OCI-LY7 (cell line): ENCODE measurements around the gene HVCN1. TPM values are rescaled to one million over a fixed set of nuclear protein-coding genes. Genes with fewer than 3 reads are reported as not detected.

Experiments used
- BruUV-seq: library from RNA; stranded (reverse); fragments of 400-500 nt; replicated peaks from 2 replicates; lab custom pipeline; 2021; lab: Mats Ljungman, UMichigan
- CTCF ChIA-PET: fragments of 300-600 bp; sonication (Branson Sonifier 250); formaldehyde crosslinking; loops from one replicate; lab custom pipeline; 2022; ENCODE audit warnings: antibody characterized with exemption; ENCODE audit not compliant: unreplicated experiment; lab: Charles Lee
- POLR2A ChIA-PET: fragments of 300-600 bp; sonication (Branson Sonifier 250); formaldehyde crosslinking; loops from one replicate; lab custom pipeline; 2022; ENCODE audit warnings: antibody characterized with exemption; lab: Charles Lee
- DNase-seq: peaks from one replicate; pipeline ENCODE4 v3.0.0-alpha.2; 2015; ENCODE audit warnings: low spot score
- H2AFZ ChIP-seq: fragments of 200-600 bp; sonication (generic), shearing (Covaris generic); 2 replicates; pipeline ENCODE4 v1.6.1; 2014; ENCODE audit warnings: mild to moderate bottlenecking, antibody characterized with exemption, low read length, moderate library complexity
- H3K27ac ChIP-seq: fragments of 200-600 bp; sonication (generic); 2 replicates; pipeline ENCODE4 v1.5.1; 2014; ENCODE audit warnings: mixed run types, low read depth, mild to moderate bottlenecking, moderate library complexity, low read length, inconsistent platforms; ENCODE audit not compliant: poor library complexity, severe bottlenecking
- H3K36me3 ChIP-seq: fragments of 200-600 bp; sonication (generic); 2 replicates; pipeline ENCODE4 v1.6.1; 2014; ENCODE audit warnings: mild to moderate bottlenecking, antibody characterized with exemption, low read length, moderate library complexity, mixed read lengths; ENCODE audit not compliant: insufficient read depth
- H3K4me1 ChIP-seq: fragments of 200-600 bp; sonication (generic); 2 replicates; pipeline ENCODE4 v1.5.1; 2014; ENCODE audit warnings: mild to moderate bottlenecking, low read length; ENCODE audit not compliant: insufficient read depth, poor library complexity, severe bottlenecking
- H3K4me2 ChIP-seq: fragments of 200-600 bp; sonication (generic); 2 replicates; pipeline ENCODE4 v1.6.1; 2014; ENCODE audit warnings: mild to moderate bottlenecking, low read length
- H3K4me3 ChIP-seq: fragments of 200-600 bp; sonication (generic); 2 replicates; pipeline ENCODE4 v1.5.1; 2014; ENCODE audit warnings: mild to moderate bottlenecking, low read depth, low read length; ENCODE audit not compliant: poor library complexity, severe bottlenecking
- H3K79me2 ChIP-seq: fragments of 200-600 bp; sonication (generic); 2 replicates; pipeline ENCODE4 v1.6.1; 2016; ENCODE audit warnings: low read depth, mild to moderate bottlenecking, low read length, moderate library complexity, mixed read lengths; ENCODE audit not compliant: insufficient read depth
- H3K9me2 ChIP-seq: fragments of 200-600 bp; sonication (generic); 2 replicates; pipeline ENCODE4 v1.6.1; 2016; ENCODE audit warnings: mild to moderate bottlenecking, low read length, mixed read lengths; ENCODE audit not compliant: insufficient read depth
- H3K9me3 ChIP-seq: fragments of 200-600 bp; sonication (generic); 2 replicates; pipeline ENCODE4 v1.6.1; 2014; ENCODE audit warnings: mild to moderate bottlenecking, mixed run types, low read length, mixed read lengths
- H4K20me1 ChIP-seq: fragments of 200-600 bp; sonication (generic); 2 replicates; pipeline ENCODE4 v1.6.1; 2014; ENCODE audit warnings: mild to moderate bottlenecking, antibody characterized with exemption, low read length, moderate library complexity, mixed read lengths; ENCODE audit not compliant: insufficient read depth
- EZH2phosphoT487 ChIP-seq: fragments of 200-600 bp; sonication (generic); IDR thresholded peaks from 2 replicates; pipeline ENCODE4 v1.6.1; 2018; ENCODE audit warnings: low read depth, borderline replicate concordance, mild to moderate bottlenecking, mixed run types, antibody characterized with exemption, low read length, moderate library complexity, mixed read lengths
- intact Hi-C: fragments of 100-400 bp; cut with micrococcal nuclease; formaldehyde crosslinking; loops from one replicate; pipeline ENCODE4 v1.10.0; 2022; ENCODE audit not compliant: unreplicated experiment
- total RNA-seq, 2 experiments: library from RNA; depleted of rRNA in 1 of 2; stranded (reverse); fragments of >200 nt in 1 of 2; shearing (Covaris generic) in 1 of 2; gene quantifications; 2 replicates each; pipeline ENCODE4 v1.2.3, GENCODE V29; 2014 to 2022
- TF ChIP-seq, protein P1 (sequence below): fragments of 200-600 bp; sonication (generic); conservative IDR thresholded peaks from 2 replicates; pipeline ENCODE4 v1.5.1; 2014; ENCODE audit warnings: mild to moderate bottlenecking, antibody characterized with exemption, low read length, moderate library complexity, mixed read lengths

The HVCN1 gene
- total RNA-seq, 2 experiments from 2014 or later = 4.5 to 9.3 TPM

DNA sequence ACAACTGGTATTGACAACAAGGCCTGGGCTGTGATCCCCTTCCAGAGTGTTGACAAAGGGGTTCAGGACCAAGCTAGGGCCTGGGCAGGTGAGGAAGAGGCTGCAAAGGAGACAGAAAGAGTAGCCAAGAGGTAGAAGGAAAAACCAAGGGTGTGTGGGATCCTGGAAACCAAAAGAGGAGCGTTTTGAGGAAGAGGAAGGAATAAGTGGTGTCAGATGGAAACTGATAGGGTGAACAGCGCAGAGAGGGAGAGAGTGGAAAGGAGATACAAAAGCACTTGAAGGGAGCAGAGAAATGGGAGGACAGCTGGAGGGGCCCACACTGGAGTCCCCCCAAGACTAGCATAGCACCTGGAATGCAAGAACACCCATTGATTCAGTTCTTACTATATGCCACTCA is 8.3 kb upstream of the HVCN1 start:
- H4K20me1 ChIP-seq = no peaks in the 10 kb centered on the region
- TF ChIP-seq, protein P1, sequence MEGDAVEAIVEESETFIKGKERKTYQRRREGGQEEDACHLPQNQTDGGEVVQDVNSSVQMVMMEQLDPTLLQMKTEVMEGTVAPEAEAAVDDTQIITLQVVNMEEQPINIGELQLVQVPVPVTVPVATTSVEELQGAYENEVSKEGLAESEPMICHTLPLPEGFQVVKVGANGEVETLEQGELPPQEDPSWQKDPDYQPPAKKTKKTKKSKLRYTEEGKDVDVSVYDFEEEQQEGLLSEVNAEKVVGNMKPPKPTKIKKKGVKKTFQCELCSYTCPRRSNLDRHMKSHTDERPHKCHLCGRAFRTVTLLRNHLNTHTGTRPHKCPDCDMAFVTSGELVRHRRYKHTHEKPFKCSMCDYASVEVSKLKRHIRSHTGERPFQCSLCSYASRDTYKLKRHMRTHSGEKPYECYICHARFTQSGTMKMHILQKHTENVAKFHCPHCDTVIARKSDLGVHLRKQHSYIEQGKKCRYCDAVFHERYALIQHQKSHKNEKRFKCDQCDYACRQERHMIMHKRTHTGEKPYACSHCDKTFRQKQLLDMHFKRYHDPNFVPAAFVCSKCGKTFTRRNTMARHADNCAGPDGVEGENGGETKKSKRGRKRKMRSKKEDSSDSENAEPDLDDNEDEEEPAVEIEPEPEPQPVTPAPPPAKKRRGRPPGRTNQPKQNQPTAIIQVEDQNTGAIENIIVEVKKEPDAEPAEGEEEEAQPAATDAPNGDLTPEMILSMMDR = no peak
- TF ChIP-seq EZH2phosphoT487 = no peak
- no peak overlapping the region for H3K4me3 ChIP-seq
- ChIA-PET CTCF (interaction anchor here (0.6 to 1.0 kb wide), 4 partner anchors 77 to 153 kb away, joined by 3 to 5 read pairs (median 3); no protein-coding TSS in a partner anchor), POLR2A (interaction anchor here (1.0 to 1.3 kb wide), 2 partner anchors 70 to 87 kb away, joined by 3 to 4 read pairs; no protein-coding TSS in a partner anchor)
- no peaks in the 10 kb centered on the region for H3K9me3 ChIP-seq
- intact Hi-C loops = no loop called here
- H3K4me2 ChIP-seq = no peak overlapping the region
- H3K27ac ChIP-seq = no peak overlapping the region
- peaks cover 29% of the 10 kb centered on the region for H3K4me1 ChIP-seq
- H3K36me3 ChIP-seq = no peaks in the 10 kb centered on the region
- no peaks in the 10 kb centered on the region for H3K9me2 ChIP-seq
- no peak for DNase-seq
- BruUV-seq = no TSS peak
- no peak overlapping the region for H2AFZ ChIP-seq
- no peaks in the 10 kb centered on the region for H3K79me2 ChIP-seq

DNA sequence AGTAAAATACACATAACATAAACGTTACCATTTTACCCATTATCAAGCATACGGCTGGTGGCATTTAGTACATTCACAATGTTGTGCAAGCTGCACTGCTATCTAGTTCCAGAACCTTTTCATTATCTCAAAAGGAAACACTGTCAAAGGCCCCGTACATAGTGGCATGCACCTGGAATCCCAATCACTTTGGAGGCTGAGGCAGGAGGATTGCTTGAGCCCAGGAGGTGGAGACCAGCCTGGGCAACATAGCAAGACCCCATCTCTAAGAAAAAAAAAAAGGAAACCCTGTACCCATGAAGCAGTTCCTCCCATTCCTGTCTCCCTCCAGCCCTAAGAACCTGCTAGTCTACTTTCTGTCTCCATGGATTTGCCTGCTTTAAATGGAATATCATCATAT is 7.4 kb upstream of the HVCN1 start:
- H3K27ac ChIP-seq = no peak overlapping the region
- POLR2A ChIA-PET = interaction anchor here (0.7 kb wide), 1 partner anchor 60 kb away, joined by 5 read pairs; no protein-coding TSS in a partner anchor

More for the DNA sequence above, 7.4 kb upstream of the HVCN1 start:
- Histone ChIP-seq H3K4me1 (peaks cover 37% of the 10 kb centered on the region), H3K9me2 (no peaks in the 10 kb centered on the region), H2AFZ (no peak overlapping the region), H3K79me2 (no peaks in the 10 kb centered on the region), H3K9me3 (no peaks in the 10 kb centered on the region), H3K4me2 (no peak overlapping the region), H3K4me3 (no peak overlapping the region), H3K36me3 (no peaks in the 10 kb centered on the region), H4K20me1 (no peaks in the 10 kb centered on the region)
- BruUV-seq = no TSS peak
- TF ChIP-seq, protein P1 = no peak
- TF ChIP-seq EZH2phosphoT487 = no peak
- CTCF ChIA-PET = no interaction called here
- intact Hi-C loops = no loop called here
- no peak for DNase-seq
